ENCODE data around the gene CREB5.

- no peak for TF ChIP-seq CTCF (IDR thresholded peaks at IDR 0.05; ENCODE audit: borderline replicate concordance, extremely low read depth, low read length, poor library complexity, severe bottlenecking)
- TF ChIP-seq EZH2 (IDR thresholded peaks at IDR 0.05; ENCODE audit: borderline replicate concordance, low read depth, low read length, severe bottlenecking) = no peak
Measured at GRCh38 chr7:28580665-28581064, 168.3 kb downstream of the CREB5 start.

Measured in DND-41 (cell line).